ENCODE data around the gene DBN1.

- TF ChIP-seq, protein P1, sequence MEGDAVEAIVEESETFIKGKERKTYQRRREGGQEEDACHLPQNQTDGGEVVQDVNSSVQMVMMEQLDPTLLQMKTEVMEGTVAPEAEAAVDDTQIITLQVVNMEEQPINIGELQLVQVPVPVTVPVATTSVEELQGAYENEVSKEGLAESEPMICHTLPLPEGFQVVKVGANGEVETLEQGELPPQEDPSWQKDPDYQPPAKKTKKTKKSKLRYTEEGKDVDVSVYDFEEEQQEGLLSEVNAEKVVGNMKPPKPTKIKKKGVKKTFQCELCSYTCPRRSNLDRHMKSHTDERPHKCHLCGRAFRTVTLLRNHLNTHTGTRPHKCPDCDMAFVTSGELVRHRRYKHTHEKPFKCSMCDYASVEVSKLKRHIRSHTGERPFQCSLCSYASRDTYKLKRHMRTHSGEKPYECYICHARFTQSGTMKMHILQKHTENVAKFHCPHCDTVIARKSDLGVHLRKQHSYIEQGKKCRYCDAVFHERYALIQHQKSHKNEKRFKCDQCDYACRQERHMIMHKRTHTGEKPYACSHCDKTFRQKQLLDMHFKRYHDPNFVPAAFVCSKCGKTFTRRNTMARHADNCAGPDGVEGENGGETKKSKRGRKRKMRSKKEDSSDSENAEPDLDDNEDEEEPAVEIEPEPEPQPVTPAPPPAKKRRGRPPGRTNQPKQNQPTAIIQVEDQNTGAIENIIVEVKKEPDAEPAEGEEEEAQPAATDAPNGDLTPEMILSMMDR (IDR thresholded peaks at IDR 0.05) = no peak
- TF ChIP-seq EZH2 (IDR thresholded peaks at IDR 0.05; ENCODE audit: borderline replicate concordance, insufficient read depth, low read depth, low read length, poor library complexity, severe bottlenecking) = no peak
Observed at GRCh38 chr5:177484902-177485549, 11.6 kb upstream of the DBN1 start.

All from B cell (primary cell).